ENCODE data around the gene GALK1. TPM values are rescaled to one million over a fixed set of nuclear protein-coding genes. Genes with fewer than 3 reads are reported as not detected.

The GALK1 gene
- total RNA-seq, 1 experiment from 2014 or later = 36.7 TPM

DNA sequence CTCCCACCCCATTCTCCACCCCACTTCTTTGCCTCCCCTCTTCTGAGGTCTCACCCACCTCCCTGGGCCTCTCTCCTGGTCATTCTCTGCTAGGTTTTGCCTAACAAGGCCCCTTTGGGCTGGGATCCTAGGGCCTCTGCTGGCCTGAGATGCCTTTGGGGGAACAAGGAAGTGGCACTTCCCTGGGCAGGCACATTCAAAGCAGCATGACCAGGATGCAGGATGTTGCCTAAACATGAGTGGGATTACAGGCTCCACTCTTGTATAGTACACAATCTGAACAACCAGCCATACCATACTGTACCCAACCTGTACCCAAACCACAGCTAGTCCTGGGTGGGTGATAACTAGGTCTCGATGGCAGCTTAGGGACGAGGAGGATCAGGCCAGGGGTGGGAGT is 9.0 kb downstream of the GALK1 start:
- no peak overlapping the region for H3T11ph ChIP-seq (ENCODE audit: low read length)
- no peak overlapping the region for H3K56ac ChIP-seq (ENCODE audit: insufficient read length, low read depth, low read length)
- Mint-ChIP-seq H3K27me3 (ENCODE audit: low read depth) (peaks cover 12% of the 10 kb centered on the region), H3K27ac (no peak overlapping the region), H3K9me3 (no peaks in the 10 kb centered on the region), H3K36me3 (ENCODE audit: insufficient read depth in 1 of 3, low read depth in 3 of 3) (peaks cover 0 to 2% (median 0%) of the 10 kb centered on the region in 3 experiments; a peak in 1 of 7 replicates), H3K4me1 (peaks cover 8 to 17% of the 10 kb centered on the region in 2 experiments), H3K4me3 (no peak overlapping the region)
- no peak overlapping the region for H2AK5ac ChIP-seq (ENCODE audit: insufficient read length, low read length)
- H2BK12ac ChIP-seq (ENCODE audit: insufficient read length, low read depth, low read length) = no peak overlapping the region
- H4K8ac ChIP-seq (replicated peaks; ENCODE audit: insufficient read length, low read depth, low read length) = no peak overlapping the region
- H2BK120ac ChIP-seq (ENCODE audit: low read depth, low read length, poor library complexity, severe bottlenecking) = no peak overlapping the region
- TF ChIP-seq, protein P1, sequence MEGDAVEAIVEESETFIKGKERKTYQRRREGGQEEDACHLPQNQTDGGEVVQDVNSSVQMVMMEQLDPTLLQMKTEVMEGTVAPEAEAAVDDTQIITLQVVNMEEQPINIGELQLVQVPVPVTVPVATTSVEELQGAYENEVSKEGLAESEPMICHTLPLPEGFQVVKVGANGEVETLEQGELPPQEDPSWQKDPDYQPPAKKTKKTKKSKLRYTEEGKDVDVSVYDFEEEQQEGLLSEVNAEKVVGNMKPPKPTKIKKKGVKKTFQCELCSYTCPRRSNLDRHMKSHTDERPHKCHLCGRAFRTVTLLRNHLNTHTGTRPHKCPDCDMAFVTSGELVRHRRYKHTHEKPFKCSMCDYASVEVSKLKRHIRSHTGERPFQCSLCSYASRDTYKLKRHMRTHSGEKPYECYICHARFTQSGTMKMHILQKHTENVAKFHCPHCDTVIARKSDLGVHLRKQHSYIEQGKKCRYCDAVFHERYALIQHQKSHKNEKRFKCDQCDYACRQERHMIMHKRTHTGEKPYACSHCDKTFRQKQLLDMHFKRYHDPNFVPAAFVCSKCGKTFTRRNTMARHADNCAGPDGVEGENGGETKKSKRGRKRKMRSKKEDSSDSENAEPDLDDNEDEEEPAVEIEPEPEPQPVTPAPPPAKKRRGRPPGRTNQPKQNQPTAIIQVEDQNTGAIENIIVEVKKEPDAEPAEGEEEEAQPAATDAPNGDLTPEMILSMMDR (conservative IDR thresholded peaks at IDR 0.05) = no peak
- H3K27ac ChIP-seq (ENCODE audit: insufficient read length, low read depth, low read length) = no peak overlapping the region
- H3K14ac ChIP-seq (ENCODE audit: insufficient read depth, low read length) = no peak overlapping the region
- no peak overlapping the region for H3K9ac ChIP-seq (ENCODE audit: extremely low read depth, insufficient read length, low read length)
- H3K4me1 ChIP-seq (ENCODE audit: insufficient read depth, low read length) = no peaks in the 10 kb centered on the region; the same call in 1 of the 2 replicates
- no CpG with 5 or more reads among the region's 2 CpGs for WGBS (ENCODE audit: extremely low coverage, insufficient read length, low lambda C conversion rate)
- peaks cover 3% of the 10 kb centered on the region for H3K23me2 ChIP-seq (ENCODE audit: insufficient read length, low read depth, low read length, poor library complexity, severe bottlenecking)
- H2AFZ ChIP-seq (ENCODE audit: low read length) = no peak overlapping the region
- no peaks in the 10 kb centered on the region for H3K27me3 ChIP-seq (ENCODE audit: insufficient read depth, low read length)
- no peak overlapping the region for H2BK20ac ChIP-seq (ENCODE audit: low read depth, low read length, poor library complexity, severe bottlenecking)
- H3K18ac ChIP-seq (ENCODE audit: insufficient read length, low read depth, low read length) = no peak overlapping the region
- no peak overlapping the region for H3K23ac ChIP-seq (ENCODE audit: insufficient read length, low read depth, low read length)
- H3K79me1 ChIP-seq (ENCODE audit: insufficient read depth, low read depth, low read length, poor library complexity, severe bottlenecking) = no peaks in the 10 kb centered on the region
- H4K20me1 ChIP-seq (ENCODE audit: control insufficient read depth, insufficient read depth, insufficient read length) = no peaks in the 10 kb centered on the region
- no peak overlapping the region for H2BK5ac ChIP-seq (ENCODE audit: insufficient read length, low read length)
- no peak overlapping the region for H4K91ac ChIP-seq (ENCODE audit: insufficient read length, low read depth, low read length)
- no peak overlapping the region for H3K4me2 ChIP-seq (ENCODE audit: insufficient read depth, insufficient read length, low read length)
- no peak overlapping the region for H2BK15ac ChIP-seq (ENCODE audit: low read depth, low read length)
- no peaks in the 10 kb centered on the region for H3K79me2 ChIP-seq (ENCODE audit: insufficient read depth, low read length)
- H4K5ac ChIP-seq (ENCODE audit: insufficient read length, low read depth, low read length) = no peak overlapping the region
- no peaks in the 10 kb centered on the region for H3K9me3 ChIP-seq (ENCODE audit: control insufficient read depth, low read depth, low read length)
- no peak for DNase-seq
- H3K4ac ChIP-seq (ENCODE audit: low read depth, low read length) = no peak overlapping the region
